ENCODE measurements around the gene SLC26A3.

Gene SLC26A3

DNA sequence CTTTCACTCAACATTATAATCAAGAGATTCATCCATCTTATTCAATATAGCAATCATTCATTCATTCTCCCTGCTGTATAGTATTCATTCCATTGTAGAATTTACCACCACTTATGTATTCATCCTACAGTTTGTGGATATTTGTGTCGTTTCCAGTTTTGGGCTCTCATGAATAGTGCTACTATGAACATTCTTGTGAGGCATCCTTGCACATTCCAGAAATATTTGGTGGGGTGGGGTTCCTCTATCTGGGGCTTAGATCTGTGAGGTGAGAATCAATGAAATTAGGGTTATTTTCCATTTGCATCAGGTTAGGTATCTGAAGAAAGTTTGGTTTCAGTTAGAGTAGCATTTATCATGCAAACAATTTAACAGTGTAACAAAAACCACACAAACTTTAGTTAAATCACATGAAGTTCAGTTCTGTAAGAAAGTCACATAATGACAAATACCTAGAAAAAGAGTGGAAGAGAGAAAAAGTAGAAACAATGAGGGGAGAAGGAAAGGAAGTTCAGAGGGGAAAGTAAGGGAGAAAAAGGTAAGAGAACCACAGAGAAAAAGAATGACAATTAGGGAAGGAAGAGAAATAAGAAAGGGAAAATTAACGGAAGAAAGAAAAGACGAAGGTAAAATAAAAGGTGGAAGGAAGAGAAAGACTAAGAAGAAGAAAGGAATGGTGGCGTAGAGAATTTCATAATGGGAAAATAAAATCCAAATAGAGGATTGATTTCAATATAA lies 84.4 kb downstream of the SLC26A3 start:
- CTCF ChIA-PET = no interaction called here
- no peak for TF ChIP-seq ZNF384 (IDR thresholded peaks at IDR 0.05)
- TF ChIP-seq CTBP1 (IDR thresholded peaks at IDR 0.05; ENCODE audit: borderline replicate concordance) = no peak
- TF ChIP-seq LEF1 (IDR thresholded peaks at IDR 0.05; ENCODE audit: borderline replicate concordance) = no peak
- TF ChIP-seq FOXK2 (IDR thresholded peaks at IDR 0.05) = no peak
- TF ChIP-seq SUZ12 (IDR thresholded peaks at IDR 0.05) = no peak
- no peak for TF ChIP-seq NFRKB (IDR thresholded peaks at IDR 0.05)
- POLR2A ChIA-PET = no interaction called here
- DNase-seq (ENCODE audit: extremely low spot score) = no peak

DNA sequence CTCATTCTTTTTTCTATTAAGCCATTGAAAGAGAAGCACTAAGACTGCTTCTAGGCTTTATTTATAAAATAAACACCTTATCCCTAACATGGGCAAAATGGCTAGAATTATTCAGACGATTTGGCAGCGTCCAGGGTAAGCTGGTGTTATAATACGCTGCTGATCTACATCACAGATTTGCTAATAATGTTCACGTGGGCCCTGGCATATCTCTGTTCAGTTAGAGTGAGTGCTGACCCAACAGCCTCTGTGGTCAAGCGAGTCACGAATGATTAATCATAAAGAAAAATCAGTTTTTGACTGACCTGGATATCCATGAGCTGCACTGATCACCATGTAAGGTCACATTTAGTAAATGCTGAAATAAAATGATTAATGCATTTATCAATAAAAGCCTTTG lies 87.5 kb downstream of the SLC26A3 start:
- TF ChIP-seq LEF1 (IDR thresholded peaks at IDR 0.05; ENCODE audit: borderline replicate concordance) = no peak
- TF ChIP-seq HDGF (IDR thresholded peaks at IDR 0.05; ENCODE audit: borderline replicate concordance) = no peak
- TF ChIP-seq, protein P1, sequence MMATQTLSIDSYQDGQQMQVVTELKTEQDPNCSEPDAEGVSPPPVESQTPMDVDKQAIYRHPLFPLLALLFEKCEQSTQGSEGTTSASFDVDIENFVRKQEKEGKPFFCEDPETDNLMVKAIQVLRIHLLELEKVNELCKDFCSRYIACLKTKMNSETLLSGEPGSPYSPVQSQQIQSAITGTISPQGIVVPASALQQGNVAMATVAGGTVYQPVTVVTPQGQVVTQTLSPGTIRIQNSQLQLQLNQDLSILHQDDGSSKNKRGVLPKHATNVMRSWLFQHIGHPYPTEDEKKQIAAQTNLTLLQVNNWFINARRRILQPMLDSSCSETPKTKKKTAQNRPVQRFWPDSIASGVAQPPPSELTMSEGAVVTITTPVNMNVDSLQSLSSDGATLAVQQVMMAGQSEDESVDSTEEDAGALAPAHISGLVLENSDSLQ (IDR thresholded peaks at IDR 0.05) = no peak
- TF ChIP-seq SUZ12 (IDR thresholded peaks at IDR 0.05) = no peak
- TF ChIP-seq ELF4 (IDR thresholded peaks at IDR 0.05) = no peak
- no peak for TF ChIP-seq BHLHE40 (IDR thresholded peaks at IDR 0.05; ENCODE audit: borderline replicate concordance)
- no peak for TF ChIP-seq FOXA1 (IDR thresholded peaks at IDR 0.05)
- no peak for TF ChIP-seq ZNF384 (IDR thresholded peaks at IDR 0.05)
- no peak for TF ChIP-seq ARNT (IDR thresholded peaks at IDR 0.05)
- no peak for TF ChIP-seq SP1 (IDR thresholded peaks at IDR 0.05)
- no peak for TF ChIP-seq L3MBTL2 (conservative IDR thresholded peaks at IDR 0.05)
- no peak for TF ChIP-seq CTBP1 (IDR thresholded peaks at IDR 0.05; ENCODE audit: borderline replicate concordance)
- no peak for TF ChIP-seq FOXM1 (IDR thresholded peaks at IDR 0.05; ENCODE audit: borderline replicate concordance)
- TF ChIP-seq FOXK2 (IDR thresholded peaks at IDR 0.05) = no peak
- DNase-seq (ENCODE audit: extremely low spot score) = no peak
- ChIA-PET CTCF (no interaction called here), POLR2A (no interaction called here)
